Chondrocyte (in vitro differentiated cells): Measurements from ENCODE around the gene RBM38. TPM values are rescaled to one million over a fixed set of nuclear protein-coding genes. Genes with fewer than 3 reads are reported as not detected.

Experiments used
- DNase-seq: peaks from one replicate; pipeline ENCODE4 v3.0.0; 2021; ENCODE audit warnings: mixed read lengths, low spot score
- H3K27ac Mint-ChIP-seq: one replicate; pipeline ENCODE4 v1.8.0; 2021; ENCODE audit warnings: mild to moderate bottlenecking, moderate library complexity, mixed read lengths; ENCODE audit not compliant: unreplicated experiment
- H3K27me3 Mint-ChIP-seq: 2 replicates; pipeline ENCODE4 v1.8.0; 2021; ENCODE audit warnings: low read depth, mixed read lengths
- H3K36me3 Mint-ChIP-seq: 2 replicates; pipeline ENCODE4 v1.8.0; 2021; ENCODE audit warnings: low read depth, mixed read lengths
- H3K4me1 Mint-ChIP-seq: 2 replicates; pipeline ENCODE4 v1.8.0; 2021; ENCODE audit warnings: low read depth, mild to moderate bottlenecking, mixed read lengths
- H3K4me3 Mint-ChIP-seq: one replicate; pipeline ENCODE4 v1.8.0; 2021; ENCODE audit warnings: mild to moderate bottlenecking, moderate library complexity, mixed read lengths; ENCODE audit not compliant: unreplicated experiment
- H3K9me3 Mint-ChIP-seq: 2 replicates; pipeline ENCODE4 v1.8.0; 2021; ENCODE audit warnings: low read depth, mixed read lengths
- CTCF ChIP-seq: fragments of 200-600 bp; sonication (generic); IDR thresholded peaks from 2 replicates; pipeline ENCODE4 v1.5.0; 2021; ENCODE audit warnings: antibody characterized with exemption, mild to moderate bottlenecking, moderate library complexity
- total RNA-seq: library from RNA; stranded (reverse); gene quantifications from 3 replicates; pipeline ENCODE4 v1.2.1, GENCODE V29; 2021

The RBM38 gene
- total RNA-seq, 1 donor from 2014 or later, result 11.2 TPM

- Mint-ChIP-seq H3K27ac (no peak overlapping the region), H3K4me1 (peaks cover 32% of the 10 kb centered on the region), H3K4me3 (no peak overlapping the region), H3K9me3 (no peaks in the 10 kb centered on the region), H3K36me3 (peaks cover 3% of the 10 kb centered on the region), H3K27me3 (no peaks in the 10 kb centered on the region)
- TF ChIP-seq CTCF, result peak; percentile 45
- peak; percentile 86 for DNase-seq
Measured at GRCh38 chr20:57388953-57389694, 2.1 kb upstream of the RBM38 start.

GRCh38 chr20:57389695-57390603 is 1.2 kb upstream of the RBM38 start:
- Mint-ChIP-seq H3K27ac (no peak overlapping the region), H3K36me3 (peaks cover 3% of the 10 kb centered on the region), H3K4me1 (peaks cover 33% of the 10 kb centered on the region), H3K4me3 (peak overlapping the region; percentile 19), H3K27me3 (no peaks in the 10 kb centered on the region), H3K9me3 (no peaks in the 10 kb centered on the region)
- no peak for TF ChIP-seq CTCF
- peak; percentile 76 for DNase-seq

- TF ChIP-seq CTCF, result no peak
- H3K36me3 Mint-ChIP-seq, result peaks cover 4% of the 10 kb centered on the region
- no peak overlapping the region for H3K27ac Mint-ChIP-seq
- peak; percentile 77 for DNase-seq
- H3K4me1 Mint-ChIP-seq, result peaks cover 42% of the 10 kb centered on the region
- H3K9me3 Mint-ChIP-seq, result no peaks in the 10 kb centered on the region
- H3K27me3 Mint-ChIP-seq, result no peaks in the 10 kb centered on the region
- peak overlapping the region; percentile 73 for H3K4me3 Mint-ChIP-seq
Measured at GRCh38 chr20:57391439-57392301, 474 bp downstream of the RBM38 start.

GRCh38 chr20:57392512-57393271 is 1.5 kb downstream of the RBM38 start:
- DNase-seq, result peak; percentile 92
- Mint-ChIP-seq H3K4me1 (peaks cover 42% of the 10 kb centered on the region), H3K27ac (no peak overlapping the region), H3K4me3 (peak overlapping the region; percentile 73), H3K9me3 (no peaks in the 10 kb centered on the region), H3K36me3 (peaks cover 4% of the 10 kb centered on the region), H3K27me3 (no peaks in the 10 kb centered on the region)
- TF ChIP-seq CTCF, result no peak
